Measurements from ENCODE around the gene MICU1. TPM values are rescaled to one million over a fixed set of nuclear protein-coding genes. Genes with fewer than 3 reads are reported as not detected.

MICU1 gene
- total RNA-seq, 1 donor from 2014 or later: 28.7 TPM

- TF ChIP-seq CTCF (IDR thresholded peaks at IDR 0.05; ENCODE audit: insufficient read depth, low read depth, low read length) (no peak), EZH2 (IDR thresholded peaks at IDR 0.05; ENCODE audit: insufficient read depth, low read length) (no peak)
- H3K4me1 Mint-ChIP-seq (ENCODE audit: low read depth, unreplicated experiment): peaks cover 4% of the 10 kb centered on the region
Measured at GRCh38 chr10:72414642-72415041, 211.2 kb downstream of the MICU1 start.

GRCh38 chr10:72409167-72409566, 216.7 kb downstream of the MICU1 start:
- no peaks in the 10 kb centered on the region for H3K9me3 ChIP-seq (ENCODE audit: insufficient read depth, low read depth, low read length)
- H3K27ac ChIP-seq (ENCODE audit: low read depth, low read length): no peak overlapping the region
- no peak for TF ChIP-seq EZH2 (IDR thresholded peaks at IDR 0.05; ENCODE audit: insufficient read depth, low read length)
- no peak for TF ChIP-seq CTCF (IDR thresholded peaks at IDR 0.05; ENCODE audit: insufficient read depth, low read depth, low read length)
- H4K20me1 ChIP-seq (ENCODE audit: insufficient read depth, low read length): no peaks in the 10 kb centered on the region
- H2AFZ ChIP-seq (ENCODE audit: low read depth, low read length): no peak overlapping the region
- H3K27ac Mint-ChIP-seq (ENCODE audit: unreplicated experiment): no peak overlapping the region
- no peaks in the 10 kb centered on the region for H3K27me3 ChIP-seq (ENCODE audit: insufficient read depth, low read length)
- H3K9me3 Mint-ChIP-seq (ENCODE audit: unreplicated experiment): no peaks in the 10 kb centered on the region
- no peak overlapping the region for H3K4me3 ChIP-seq (ENCODE audit: insufficient read depth, low read depth, low read length)
- no peak overlapping the region for H3K9ac ChIP-seq (ENCODE audit: low read length)
- no peaks in the 10 kb centered on the region for H3K36me3 ChIP-seq (ENCODE audit: insufficient read depth, low read length)
- H3K79me2 ChIP-seq (ENCODE audit: insufficient read depth, low read length): no peaks in the 10 kb centered on the region
- no peaks in the 10 kb centered on the region for H3K4me1 Mint-ChIP-seq (ENCODE audit: low read depth, unreplicated experiment)
- no peaks in the 10 kb centered on the region for H3K4me1 ChIP-seq (ENCODE audit: insufficient read depth, low read length)
- DNase-seq (ENCODE audit: low read depth): no peak
- H3K4me2 ChIP-seq (ENCODE audit: low read length): no peak overlapping the region
- no peak overlapping the region for H3K4me3 Mint-ChIP-seq (ENCODE audit: unreplicated experiment)
- FAIRE-seq: no peak
- no peaks in the 10 kb centered on the region for H3K27me3 Mint-ChIP-seq (ENCODE audit: low read depth, unreplicated experiment)
- H3K36me3 Mint-ChIP-seq (ENCODE audit: low read depth, unreplicated experiment): peaks cover 5% of the 10 kb centered on the region

More at GRCh38 chr10:72414642-72415041, 211.2 kb downstream of the MICU1 start:
- DNase-seq (ENCODE audit: low read depth) (no peak), FAIRE-seq (no peak)
- no peak overlapping the region for H3K27ac ChIP-seq (ENCODE audit: low read depth, low read length)
- no peaks in the 10 kb centered on the region for H3K27me3 ChIP-seq (ENCODE audit: insufficient read depth, low read length)
- Mint-ChIP-seq H3K27ac (ENCODE audit: unreplicated experiment) (no peak overlapping the region), H3K27me3 (ENCODE audit: low read depth, unreplicated experiment) (no peaks in the 10 kb centered on the region), H3K4me3 (ENCODE audit: unreplicated experiment) (no peak overlapping the region), H3K36me3 (ENCODE audit: low read depth, unreplicated experiment) (peaks cover 16% of the 10 kb centered on the region), H3K9me3 (ENCODE audit: unreplicated experiment) (no peaks in the 10 kb centered on the region)
- H3K9me3 ChIP-seq (ENCODE audit: insufficient read depth, low read depth, low read length): no peaks in the 10 kb centered on the region
- no peak overlapping the region for H3K4me2 ChIP-seq (ENCODE audit: low read length)
- no peaks in the 10 kb centered on the region for H3K79me2 ChIP-seq (ENCODE audit: insufficient read depth, low read length)
- H2AFZ ChIP-seq (ENCODE audit: low read depth, low read length): no peak overlapping the region
- H4K20me1 ChIP-seq (ENCODE audit: insufficient read depth, low read length): no peaks in the 10 kb centered on the region
- no peaks in the 10 kb centered on the region for H3K36me3 ChIP-seq (ENCODE audit: insufficient read depth, low read length)
- H3K4me1 ChIP-seq (ENCODE audit: insufficient read depth, low read length): no peaks in the 10 kb centered on the region
- H3K9ac ChIP-seq (ENCODE audit: low read length): no peak overlapping the region
- H3K4me3 ChIP-seq (ENCODE audit: insufficient read depth, low read depth, low read length): no peak overlapping the region

- no peak overlapping the region for H3K4me3 Mint-ChIP-seq (ENCODE audit: unreplicated experiment)
- H3K4me3 ChIP-seq (ENCODE audit: insufficient read depth, low read depth, low read length): no peak overlapping the region
- H3K27ac Mint-ChIP-seq (ENCODE audit: unreplicated experiment): no peak overlapping the region
- H3K4me2 ChIP-seq (ENCODE audit: low read length): no peak overlapping the region
- no peaks in the 10 kb centered on the region for H3K79me2 ChIP-seq (ENCODE audit: insufficient read depth, low read length)
- no peaks in the 10 kb centered on the region for H3K4me1 Mint-ChIP-seq (ENCODE audit: low read depth, unreplicated experiment)
- no peaks in the 10 kb centered on the region for H3K36me3 ChIP-seq (ENCODE audit: insufficient read depth, low read length)
- H4K20me1 ChIP-seq (ENCODE audit: insufficient read depth, low read length): no peaks in the 10 kb centered on the region
- no peaks in the 10 kb centered on the region for H3K27me3 ChIP-seq (ENCODE audit: insufficient read depth, low read length)
- H3K9me3 ChIP-seq (ENCODE audit: insufficient read depth, low read depth, low read length): no peaks in the 10 kb centered on the region
- H3K27me3 Mint-ChIP-seq (ENCODE audit: low read depth, unreplicated experiment): no peaks in the 10 kb centered on the region
- DNase-seq (ENCODE audit: low read depth) (no peak), FAIRE-seq (no peak)
- H2AFZ ChIP-seq (ENCODE audit: low read depth, low read length): no peak overlapping the region
- TF ChIP-seq CTCF (IDR thresholded peaks at IDR 0.05; ENCODE audit: insufficient read depth, low read depth, low read length): no peak
- no peak for TF ChIP-seq EZH2 (IDR thresholded peaks at IDR 0.05; ENCODE audit: insufficient read depth, low read length)
- peaks cover 5% of the 10 kb centered on the region for H3K36me3 Mint-ChIP-seq (ENCODE audit: low read depth, unreplicated experiment)
- no peaks in the 10 kb centered on the region for H3K4me1 ChIP-seq (ENCODE audit: insufficient read depth, low read length)
- H3K9ac ChIP-seq (ENCODE audit: low read length): no peak overlapping the region
- no peak overlapping the region for H3K27ac ChIP-seq (ENCODE audit: low read depth, low read length)
- no peaks in the 10 kb centered on the region for H3K9me3 Mint-ChIP-seq (ENCODE audit: unreplicated experiment)
Measured at GRCh38 chr10:72407927-72408600, 217.8 kb downstream of the MICU1 start.

Measured in astrocyte (in vitro differentiated cells and primary cell).